KOPT-K1 (cell line): ENCODE data around the gene DNAH6.

Experiments used
- H3K27ac ChIP-seq: fragments of 200-600 bp; sonication (generic); 2 replicates; pipeline ENCODE4 v1.5.1; 2016; ENCODE audit warnings: antibody characterized with exemption, mild to moderate bottlenecking, low read depth, low read length; ENCODE audit not compliant: poor library complexity, severe bottlenecking
- H3K36me3 ChIP-seq: fragments of 200-600 bp; sonication (generic); 2 replicates; pipeline ENCODE4 v1.5.1; 2017; ENCODE audit warnings: antibody characterized with exemption, mild to moderate bottlenecking, low read length, moderate library complexity; ENCODE audit not compliant: insufficient read depth
- H3K9me3 ChIP-seq: fragments of 200-600 bp; sonication (generic); 2 replicates; pipeline ENCODE4 v1.5.1; 2017; ENCODE audit warnings: antibody characterized with exemption, low read length, mild to moderate bottlenecking; ENCODE audit not compliant: insufficient read depth, poor library complexity, severe bottlenecking

The DNAH6 gene

GRCh38 chr2:84639751-84640150 lies 123.5 kb downstream of the DNAH6 start:
- H3K36me3 ChIP-seq, result no peaks in the 10 kb centered on the region
- no peak overlapping the region for H3K27ac ChIP-seq
- no peaks in the 10 kb centered on the region for H3K9me3 ChIP-seq

GRCh38 chr2:84640411-84640810 lies 124.1 kb downstream of the DNAH6 start:
- no peak overlapping the region for H3K27ac ChIP-seq
- no peaks in the 10 kb centered on the region for H3K36me3 ChIP-seq
- H3K9me3 ChIP-seq, result peaks cover under 1% of the 10 kb centered on the region

GRCh38 chr2:84641021-84641420 lies 124.7 kb downstream of the DNAH6 start:
- H3K36me3 ChIP-seq, result no peaks in the 10 kb centered on the region
- peaks cover 5% of the 10 kb centered on the region for H3K9me3 ChIP-seq
- H3K27ac ChIP-seq, result no peak overlapping the region

GRCh38 chr2:84643991-84644390 lies 127.7 kb downstream of the DNAH6 start:
- H3K9me3 ChIP-seq, result peaks cover 5% of the 10 kb centered on the region
- no peaks in the 10 kb centered on the region for H3K36me3 ChIP-seq
- H3K27ac ChIP-seq, result no peak overlapping the region

GRCh38 chr2:84646514-84646913 lies 130.2 kb downstream of the DNAH6 start:
- Histone ChIP-seq H3K36me3 (no peaks in the 10 kb centered on the region), H3K27ac (peak overlapping the region; percentile 51), H3K9me3 (peaks cover 5% of the 10 kb centered on the region)

GRCh38 chr2:84647267-84647666 lies 131.0 kb downstream of the DNAH6 start:
- H3K9me3 ChIP-seq, result peaks cover 5% of the 10 kb centered on the region
- no peaks in the 10 kb centered on the region for H3K36me3 ChIP-seq
- peak overlapping the region; percentile 51 for H3K27ac ChIP-seq

- Histone ChIP-seq H3K27ac (peak overlapping the region; percentile 51), H3K36me3 (no peaks in the 10 kb centered on the region), H3K9me3 (peaks cover 14% of the 10 kb centered on the region)
Observed at GRCh38 chr2:84649058-84649457, 132.8 kb downstream of the DNAH6 start.

GRCh38 chr2:84649487-84650142 lies 133.3 kb downstream of the DNAH6 start:
- Histone ChIP-seq H3K27ac (peak overlapping the region; percentile 13), H3K36me3 (no peaks in the 10 kb centered on the region)

GRCh38 chr2:84652431-84652830 lies 136.1 kb downstream of the DNAH6 start:
- Histone ChIP-seq H3K27ac (peak overlapping the region; percentile 41), H3K9me3 (peaks cover 15% of the 10 kb centered on the region), H3K36me3 (no peaks in the 10 kb centered on the region)

More at GRCh38 chr2:84649487-84650142, 133.3 kb downstream of the DNAH6 start:
- H3K9me3 ChIP-seq, result peaks cover 14% of the 10 kb centered on the region

GRCh38 chr2:84653302-84653701 lies 137.0 kb downstream of the DNAH6 start:
- H3K9me3 ChIP-seq, result peaks cover 15% of the 10 kb centered on the region

GRCh38 chr2:84654414-84654813 lies 138.1 kb downstream of the DNAH6 start:
- Histone ChIP-seq H3K9me3 (peaks cover 15% of the 10 kb centered on the region), H3K27ac (no peak overlapping the region), H3K36me3 (no peaks in the 10 kb centered on the region)

More at GRCh38 chr2:84653302-84653701, 137.0 kb downstream of the DNAH6 start:
- peak overlapping the region; percentile 41 for H3K27ac ChIP-seq
- H3K36me3 ChIP-seq, result no peaks in the 10 kb centered on the region

- Histone ChIP-seq H3K27ac (no peak overlapping the region), H3K9me3 (no peaks in the 10 kb centered on the region), H3K36me3 (no peaks in the 10 kb centered on the region)
Observed at GRCh38 chr2:84669122-84669521, 152.8 kb downstream of the DNAH6 start.

GRCh38 chr2:84674099-84674498 lies 157.8 kb downstream of the DNAH6 start:
- no peaks in the 10 kb centered on the region for H3K36me3 ChIP-seq
- no peak overlapping the region for H3K27ac ChIP-seq
- no peaks in the 10 kb centered on the region for H3K9me3 ChIP-seq

GRCh38 chr2:84674586-84674985 lies 158.3 kb downstream of the DNAH6 start:
- Histone ChIP-seq H3K27ac (no peak overlapping the region), H3K9me3 (no peaks in the 10 kb centered on the region)

GRCh38 chr2:84676295-84676694 lies 160.0 kb downstream of the DNAH6 start:
- no peaks in the 10 kb centered on the region for H3K9me3 ChIP-seq
- H3K36me3 ChIP-seq, result no peaks in the 10 kb centered on the region
- no peak overlapping the region for H3K27ac ChIP-seq

More at GRCh38 chr2:84674586-84674985, 158.3 kb downstream of the DNAH6 start:
- no peaks in the 10 kb centered on the region for H3K36me3 ChIP-seq

GRCh38 chr2:84678214-84678613 lies 161.9 kb downstream of the DNAH6 start:
- H3K9me3 ChIP-seq, result no peaks in the 10 kb centered on the region
- no peak overlapping the region for H3K27ac ChIP-seq
- H3K36me3 ChIP-seq, result no peaks in the 10 kb centered on the region
